Liver (tissue), 9 donors: Measurements from ENCODE around the gene EXOC5. TPM values are rescaled to one million over a fixed set of nuclear protein-coding genes. Genes with fewer than 3 reads are reported as not detected.

Source experiments
- DNase-seq: peaks from one replicate; pipeline ENCODE4 v3.0.0-alpha.2; 2017; ENCODE audit warnings: low spot score
- H3K27ac ChIP-seq, 2 donors: one replicate each; pipeline ENCODE4 v1.7.0; 2013; ENCODE audit warnings: inconsistent platforms in 2 of 2, low read length in 2 of 2, control low read depth in 1 of 2, low read depth in 1 of 2, mild to moderate bottlenecking in 1 of 2
- H3K27me3 ChIP-seq, 4 donors: one replicate each; pipeline versions ENCODE4 v1.6.1 to v1.7.0; 2013; ENCODE audit warnings: low read length in 3 of 4, inconsistent platforms in 1 of 4, mild to moderate bottlenecking in 1 of 4, moderate library complexity in 1 of 4; ENCODE audit not compliant: control insufficient read depth in 4 of 4, insufficient read depth in 4 of 4
- H3K36me3 ChIP-seq, 4 donors: one replicate each; pipeline versions ENCODE4 v1.6.1 to v1.7.0; 2013; ENCODE audit warnings: low read length in 3 of 4, mild to moderate bottlenecking in 3 of 4, low read depth in 1 of 4, moderate library complexity in 1 of 4; ENCODE audit not compliant: control insufficient read depth in 4 of 4, insufficient read depth in 3 of 4
- H3K4me1 ChIP-seq, 4 donors: one replicate each; pipeline versions ENCODE4 v1.6.1 to v1.7.0; 2013; ENCODE audit warnings: low read length in 3 of 4, mild to moderate bottlenecking in 3 of 4, moderate library complexity in 1 of 4; ENCODE audit not compliant: control insufficient read depth in 4 of 4, insufficient read depth in 4 of 4
- H3K4me3 ChIP-seq, 3 donors: one replicate each; pipeline versions ENCODE4 v1.6.1 to v1.7.0; 2013; ENCODE audit warnings: low read length in 3 of 3, control low read depth in 1 of 3, low read depth in 1 of 3, mild to moderate bottlenecking in 1 of 3
- H3K9ac ChIP-seq, 2 donors: one replicate each; pipeline ENCODE4 v1.7.0; 2013; ENCODE audit warnings: low read length in 2 of 2, mild to moderate bottlenecking in 2 of 2, moderate library complexity in 2 of 2, control low read depth in 1 of 2, low read depth in 1 of 2
- H3K9me3 ChIP-seq, 4 donors: one replicate each; pipeline versions ENCODE4 v1.6.1 to v1.7.0; 2013; ENCODE audit warnings: low read length in 3 of 4; ENCODE audit not compliant: control insufficient read depth in 4 of 4
- CTCF ChIP-seq: fragments of 150-350 bp; IDR thresholded peaks from 2 replicates; pipeline ENCODE4 v1.5.1; 2017; ENCODE audit warnings: improper control_type of control experiment, low read depth, low read length; ENCODE audit not compliant: missing input control
- EGR1 ChIP-seq, 2 donors: IDR thresholded peaks; 2 replicates each; pipeline ENCODE4 v1.6.1; 2016 to 2018; ENCODE audit warnings: antibody characterized with exemption in 2 of 2, low read depth in 2 of 2
- FOXA1 ChIP-seq: IDR thresholded peaks from 2 replicates; pipeline ENCODE4 v1.6.1; 2016; ENCODE audit warnings: antibody characterized with exemption
- FOXA2 ChIP-seq: IDR thresholded peaks from 2 replicates; pipeline ENCODE4 v1.6.1; 2016; ENCODE audit warnings: antibody characterized with exemption
- GABPA ChIP-seq, 2 donors: IDR thresholded peaks in 1 of 2; conservative IDR thresholded peaks in 1 of 2; 2 replicates each; pipeline ENCODE4 v1.6.1; 2016; ENCODE audit warnings: antibody characterized with exemption in 2 of 2, mild to moderate bottlenecking in 1 of 2, moderate library complexity in 1 of 2
- HNF4A ChIP-seq, 2 donors: conservative IDR thresholded peaks; 2 replicates each; pipeline ENCODE4 v1.6.1; 2016; ENCODE audit warnings: antibody characterized with exemption in 2 of 2, mild to moderate bottlenecking in 2 of 2
- HNF4G ChIP-seq: IDR thresholded peaks from 2 replicates; pipeline ENCODE4 v1.6.1; 2016; ENCODE audit warnings: antibody characterized with exemption
- JUND ChIP-seq, 2 donors: IDR thresholded peaks; 2 replicates each; pipeline ENCODE4 v1.6.1; 2016; ENCODE audit warnings: antibody characterized with exemption in 2 of 2
- MAX ChIP-seq: IDR thresholded peaks from 2 replicates; pipeline ENCODE4 v1.6.1; 2016; ENCODE audit warnings: antibody characterized with exemption
- NR2F2 ChIP-seq: IDR thresholded peaks from 2 replicates; pipeline ENCODE4 v1.6.1; 2016; ENCODE audit warnings: antibody characterized with exemption
- RAD21 ChIP-seq, 2 donors: IDR thresholded peaks; 2 replicates each; pipeline ENCODE4 v1.6.1; 2016; ENCODE audit warnings: antibody characterized with exemption in 2 of 2, mild to moderate bottlenecking in 2 of 2
- REST ChIP-seq: IDR thresholded peaks from 2 replicates; pipeline ENCODE4 v1.6.1; 2016; ENCODE audit warnings: antibody characterized with exemption, mild to moderate bottlenecking
- RXRA ChIP-seq, 2 donors: IDR thresholded peaks; 2 replicates each; pipeline ENCODE4 v1.6.1; 2017 to 2018; ENCODE audit warnings: antibody characterized with exemption in 2 of 2, mild to moderate bottlenecking in 1 of 2
- SP1 ChIP-seq: IDR thresholded peaks from 2 replicates; pipeline ENCODE4 v1.6.1; 2018; ENCODE audit warnings: antibody characterized with exemption, mild to moderate bottlenecking
- TAF1 ChIP-seq: conservative IDR thresholded peaks from 2 replicates; pipeline ENCODE4 v1.6.1; 2016; ENCODE audit warnings: antibody characterized with exemption, mild to moderate bottlenecking
- YY1 ChIP-seq: IDR thresholded peaks from 2 replicates; pipeline ENCODE4 v1.6.1; 2016; ENCODE audit warnings: antibody characterized with exemption, mild to moderate bottlenecking
- WGBS: extraction: QIAGEN DNeasy Blood & Tissue Kit; methylation state at CpG from one replicate; pipeline ENCODE4 v1.1.7; 2013; 5-methylcytosine and 5-hydroxymethylcytosine counted together
- polyA plus RNA-seq, 2 donors: library from polyadenylated mRNA; stranded (reverse) in 1 of 2; unstranded in 1 of 2; fragments of 200-250 nt in 1 of 2; fragments of >200 nt in 1 of 2; fragmentation: Nextera tagmentation in 1 of 2; extraction: Ambion mirVana in 1 of 2; gene quantifications; one replicate each; pipeline versions ENCODE4 v1.2.1 to v1.2.3, GENCODE V29; 2013 to 2015
- total RNA-seq, 2 donors: library from RNA; depleted of rRNA; stranded (reverse); fragments of >200 nt; gene quantifications; one replicate each; pipeline ENCODE4 v1.2.3, GENCODE V29; 2014
- TF ChIP-seq, protein P1 (sequence below): IDR thresholded peaks from 2 replicates; pipeline ENCODE4 v1.6.1; 2016; ENCODE audit warnings: antibody characterized with exemption
- TF ChIP-seq, protein P2 (sequence below): IDR thresholded peaks from 2 replicates; pipeline ENCODE4 v1.6.1; 2016; ENCODE audit warnings: antibody characterized with exemption
- donor health status: healthy.
- donor health status: healthy.
- donor health status: healthy.
- donor health status: healthy.
- donor health status: healthy.

The EXOC5 gene
- total and polyA plus RNA-seq, 4 donors = 7.9 to 28.9 (median 20.8) TPM

DNA sequence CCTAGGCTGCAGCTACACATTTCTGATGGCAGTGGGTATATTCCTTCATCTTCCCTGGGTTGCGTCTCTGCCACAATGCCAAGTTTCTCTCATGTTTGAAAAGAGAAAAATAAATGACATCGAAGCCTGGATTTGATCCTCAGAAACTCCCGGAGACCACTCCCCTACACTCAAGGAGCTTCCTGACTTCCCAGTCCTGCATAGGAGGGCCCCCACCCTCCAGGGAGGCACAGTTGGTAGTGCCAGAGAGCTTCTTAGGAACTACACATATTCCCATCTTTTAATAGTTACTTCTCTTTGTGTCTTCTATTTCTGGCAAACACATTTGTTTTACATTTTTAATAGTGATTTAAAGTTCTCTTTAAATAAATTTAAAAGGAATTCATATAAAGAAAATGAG lies 30.8 kb upstream of the EXOC5 start:
- Histone ChIP-seq H3K4me1 (no peaks in the 10 kb centered on the region), H3K9me3 (no peaks in the 10 kb centered on the region), H3K27ac (no peak overlapping the region), H3K4me3 (no peak overlapping the region), H3K27me3 (no peaks in the 10 kb centered on the region), H3K36me3 (no peaks in the 10 kb centered on the region), H3K9ac (no peak overlapping the region)
- WGBS = 90% methylated on average over 3 of the region's 3 CpGs
- no peak for TF ChIP-seq SP1
- TF ChIP-seq MAX = no peak
- no peak for TF ChIP-seq TAF1
- TF ChIP-seq FOXA1 = no peak
- no peak for TF ChIP-seq FOXA2
- no peak for TF ChIP-seq NR2F2
- TF ChIP-seq EGR1 (IDR thresholded peaks at IDR 0.05; ENCODE audit: low read depth in 2 of 2) = no peak
- no peak for TF ChIP-seq YY1
- TF ChIP-seq, protein P1, sequence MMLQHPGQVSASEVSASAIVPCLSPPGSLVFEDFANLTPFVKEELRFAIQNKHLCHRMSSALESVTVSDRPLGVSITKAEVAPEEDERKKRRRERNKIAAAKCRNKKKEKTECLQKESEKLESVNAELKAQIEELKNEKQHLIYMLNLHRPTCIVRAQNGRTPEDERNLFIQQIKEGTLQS = no peak
- TF ChIP-seq GABPA (IDR thresholded peaks at IDR 0.05 in 1 of 2, conservative IDR thresholded peaks at IDR 0.05 in 1 of 2) = no peak
- no peak for TF ChIP-seq HNF4G
- no peak for TF ChIP-seq JUND (IDR thresholded peaks at IDR 0.05)
- TF ChIP-seq, protein P2, sequence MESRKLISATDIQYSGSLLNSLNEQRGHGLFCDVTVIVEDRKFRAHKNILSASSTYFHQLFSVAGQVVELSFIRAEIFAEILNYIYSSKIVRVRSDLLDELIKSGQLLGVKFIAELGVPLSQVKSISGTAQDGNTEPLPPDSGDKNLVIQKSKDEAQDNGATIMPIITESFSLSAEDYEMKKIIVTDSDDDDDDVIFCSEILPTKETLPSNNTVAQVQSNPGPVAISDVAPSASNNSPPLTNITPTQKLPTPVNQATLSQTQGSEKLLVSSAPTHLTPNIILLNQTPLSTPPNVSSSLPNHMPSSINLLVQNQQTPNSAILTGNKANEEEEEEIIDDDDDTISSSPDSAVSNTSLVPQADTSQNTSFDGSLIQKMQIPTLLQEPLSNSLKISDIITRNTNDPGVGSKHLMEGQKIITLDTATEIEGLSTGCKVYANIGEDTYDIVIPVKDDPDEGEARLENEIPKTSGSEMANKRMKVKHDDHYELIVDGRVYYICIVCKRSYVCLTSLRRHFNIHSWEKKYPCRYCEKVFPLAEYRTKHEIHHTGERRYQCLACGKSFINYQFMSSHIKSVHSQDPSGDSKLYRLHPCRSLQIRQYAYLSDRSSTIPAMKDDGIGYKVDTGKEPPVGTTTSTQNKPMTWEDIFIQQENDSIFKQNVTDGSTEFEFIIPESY = no peak
- no peak for TF ChIP-seq CTCF
- TF ChIP-seq REST = no peak
- no peak for TF ChIP-seq RXRA (IDR thresholded peaks at IDR 0.05)
- no peak for TF ChIP-seq HNF4A (conservative IDR thresholded peaks at IDR 0.05)
- no peak for DNase-seq

- no peaks in the 10 kb centered on the region for H3K36me3 ChIP-seq
- no peaks in the 10 kb centered on the region for H3K27me3 ChIP-seq
- no peak overlapping the region for H3K27ac ChIP-seq
- no peaks in the 10 kb centered on the region for H3K9me3 ChIP-seq
- no peak overlapping the region for H3K4me3 ChIP-seq
- no peaks in the 10 kb centered on the region for H3K4me1 ChIP-seq
- no peak overlapping the region for H3K9ac ChIP-seq
- TF ChIP-seq, protein P1 = no peak
- no peak for TF ChIP-seq HNF4G
- TF ChIP-seq SP1 = no peak
- TF ChIP-seq MAX = no peak
- TF ChIP-seq GABPA (IDR thresholded peaks at IDR 0.05 in 1 of 2, conservative IDR thresholded peaks at IDR 0.05 in 1 of 2) = no peak
- no peak for TF ChIP-seq FOXA1
- no peak for TF ChIP-seq REST
- TF ChIP-seq RAD21 (IDR thresholded peaks at IDR 0.05) = no peak
- no peak for TF ChIP-seq TAF1
- no peak for TF ChIP-seq CTCF
- TF ChIP-seq NR2F2 = no peak
- WGBS = 95% methylated on average over 4 of the region's 4 CpGs
- no peak for DNase-seq
Measured at GRCh38 chr14:57297852-57298251, 29.1 kb upstream of the EXOC5 start.
